A549 (cell line): ENCODE measurements around the gene PLEKHA7.

Experiments
- CTCF ChIP-seq: fragments of >200 bp; sonication (Bioruptor Twin); formaldehyde crosslinking; IDR thresholded peaks from 3 replicates; pipeline ENCODE4 v1.5.1; 2016
- MAX ChIP-seq: IDR thresholded peaks from 2 replicates; pipeline ENCODE4 v1.6.1; 2012
- PBX3 ChIP-seq: IDR thresholded peaks from 2 replicates; pipeline ENCODE4 v1.6.1; 2012
- POLR2A ChIP-seq: IDR thresholded peaks from 2 replicates; pipeline ENCODE4 v1.6.1; 2012; ENCODE audit warnings: mild to moderate bottlenecking, low read length

- TF ChIP-seq POLR2A (no peak), CTCF (no peak), PBX3 (no peak), MAX (no peak)
Observed at GRCh38 chr11:16911658-16912057, 102.6 kb downstream of the PLEKHA7 start.
